ENCODE measurements around the gene GFOD1.

GRCh38 chr6:13438126-13438525 lies 49.3 kb downstream of the GFOD1 start:
- no peak for TF ChIP-seq PPARA (CRISPR knock-in tag; IDR thresholded peaks at IDR 0.05; ENCODE audit: borderline replicate concordance)
- TF ChIP-seq PATZ1 (CRISPR knock-in tag; IDR thresholded peaks at IDR 0.05; ENCODE audit: borderline replicate concordance): no peak
- no peak for TF ChIP-seq CREB5 (CRISPR knock-in tag; IDR thresholded peaks at IDR 0.05; ENCODE audit: low read depth)
- no peak for TF ChIP-seq RARB (CRISPR knock-in tag; IDR thresholded peaks at IDR 0.05)
- no peak for TF ChIP-seq POU6F1 (CRISPR knock-in tag; IDR thresholded peaks at IDR 0.05; ENCODE audit: borderline replicate concordance, low read depth)
- no peak for TF ChIP-seq ZNF565 (CRISPR knock-in tag; conservative IDR thresholded peaks at IDR 0.05; ENCODE audit: low read depth)

All from SK-N-SH treated with all-trans-retinoic acid at 6 μM for 48 hours (cell line).